ENCODE measurements around the gene SPPL2B.

Gene SPPL2B

DNA sequence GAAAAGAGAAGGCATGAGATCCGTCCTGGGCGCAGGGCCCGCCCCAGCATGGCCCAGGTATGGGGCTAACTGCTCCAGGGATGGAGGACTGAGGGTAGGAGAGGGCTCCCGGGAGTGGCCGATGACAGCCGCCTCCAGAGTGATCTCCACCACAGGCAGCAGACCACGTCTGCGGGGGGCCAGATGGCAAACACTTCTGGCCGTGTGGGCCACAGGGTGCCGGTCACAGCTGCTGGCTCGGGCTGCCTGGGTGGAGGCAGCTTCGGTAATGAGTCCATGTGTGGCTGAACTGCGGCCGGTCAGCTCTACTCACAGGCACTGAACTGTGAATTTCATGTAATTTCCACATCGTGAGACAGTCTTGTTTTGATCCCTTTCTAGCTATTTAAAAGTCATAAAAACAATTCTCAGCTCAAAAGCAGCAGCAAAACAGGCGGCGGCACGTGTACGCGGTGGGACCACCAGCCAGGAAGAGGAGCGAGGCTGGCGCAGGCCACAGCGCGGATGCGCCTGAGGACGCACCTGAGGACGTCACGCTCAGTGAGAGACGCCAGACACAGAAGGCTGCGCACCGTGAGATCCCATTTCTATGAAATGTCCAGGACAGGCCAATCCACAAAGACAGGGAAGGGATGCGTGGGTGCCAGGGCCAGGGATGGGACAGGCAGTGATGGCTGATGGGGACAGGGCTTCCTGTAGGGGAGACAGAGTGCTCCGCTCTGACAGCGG lies 4.1 kb upstream of the SPPL2B start:
- H3K4me3 ChIP-seq (ENCODE audit: control insufficient read depth, low read depth, low read length) = no peak overlapping the region
- no peak for DNase-seq (ENCODE audit: low read depth)
- TF ChIP-seq, protein P1, sequence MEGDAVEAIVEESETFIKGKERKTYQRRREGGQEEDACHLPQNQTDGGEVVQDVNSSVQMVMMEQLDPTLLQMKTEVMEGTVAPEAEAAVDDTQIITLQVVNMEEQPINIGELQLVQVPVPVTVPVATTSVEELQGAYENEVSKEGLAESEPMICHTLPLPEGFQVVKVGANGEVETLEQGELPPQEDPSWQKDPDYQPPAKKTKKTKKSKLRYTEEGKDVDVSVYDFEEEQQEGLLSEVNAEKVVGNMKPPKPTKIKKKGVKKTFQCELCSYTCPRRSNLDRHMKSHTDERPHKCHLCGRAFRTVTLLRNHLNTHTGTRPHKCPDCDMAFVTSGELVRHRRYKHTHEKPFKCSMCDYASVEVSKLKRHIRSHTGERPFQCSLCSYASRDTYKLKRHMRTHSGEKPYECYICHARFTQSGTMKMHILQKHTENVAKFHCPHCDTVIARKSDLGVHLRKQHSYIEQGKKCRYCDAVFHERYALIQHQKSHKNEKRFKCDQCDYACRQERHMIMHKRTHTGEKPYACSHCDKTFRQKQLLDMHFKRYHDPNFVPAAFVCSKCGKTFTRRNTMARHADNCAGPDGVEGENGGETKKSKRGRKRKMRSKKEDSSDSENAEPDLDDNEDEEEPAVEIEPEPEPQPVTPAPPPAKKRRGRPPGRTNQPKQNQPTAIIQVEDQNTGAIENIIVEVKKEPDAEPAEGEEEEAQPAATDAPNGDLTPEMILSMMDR (conservative IDR thresholded peaks at IDR 0.05; ENCODE audit: control insufficient read depth, insufficient read depth, low read depth, low read length) = no peak

DNA sequence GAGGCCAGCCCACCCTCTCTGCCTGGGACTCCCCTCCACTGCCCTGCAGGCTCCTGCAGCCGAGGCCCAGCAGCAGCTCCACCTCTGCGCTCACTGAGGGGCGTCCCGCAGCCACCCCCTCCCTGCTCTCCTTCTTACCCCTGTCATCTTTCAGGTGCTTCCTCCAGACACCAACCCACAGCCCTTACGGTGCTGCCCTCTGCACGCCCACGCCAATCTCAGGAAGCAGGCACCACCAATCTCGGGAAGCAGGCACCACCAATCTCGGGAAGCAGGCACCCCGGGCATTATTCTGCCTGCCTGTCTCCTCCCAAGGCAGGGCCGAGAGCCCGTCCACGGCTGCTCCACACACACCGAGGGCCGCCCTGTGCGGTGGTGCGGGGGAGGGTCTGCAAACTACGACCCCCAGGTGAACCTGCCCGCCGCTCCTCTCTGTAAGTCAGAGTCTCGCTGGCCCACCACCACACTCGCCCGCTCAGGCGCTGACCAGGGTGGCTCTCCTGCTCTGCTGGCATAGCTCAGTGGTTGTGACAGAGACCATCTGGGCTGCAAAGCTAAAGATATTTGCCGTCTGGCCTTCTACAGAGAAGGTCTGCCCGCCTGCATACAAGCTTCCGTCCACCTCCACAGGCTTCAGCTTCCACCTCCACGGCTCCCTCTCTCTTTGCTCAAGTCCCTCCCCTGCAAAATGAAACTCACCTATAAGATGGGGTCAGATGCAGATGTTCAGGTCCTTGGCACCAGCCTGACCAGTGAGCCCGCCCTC lies 3.0 kb upstream of the SPPL2B start:
- DNase-seq (ENCODE audit: low read depth) = no peak
- TF ChIP-seq, protein P1 (conservative IDR thresholded peaks at IDR 0.05; ENCODE audit: control insufficient read depth, insufficient read depth, low read depth, low read length) = no peak
- H3K4me3 ChIP-seq (ENCODE audit: control insufficient read depth, low read depth, low read length) = no peak overlapping the region

DNA sequence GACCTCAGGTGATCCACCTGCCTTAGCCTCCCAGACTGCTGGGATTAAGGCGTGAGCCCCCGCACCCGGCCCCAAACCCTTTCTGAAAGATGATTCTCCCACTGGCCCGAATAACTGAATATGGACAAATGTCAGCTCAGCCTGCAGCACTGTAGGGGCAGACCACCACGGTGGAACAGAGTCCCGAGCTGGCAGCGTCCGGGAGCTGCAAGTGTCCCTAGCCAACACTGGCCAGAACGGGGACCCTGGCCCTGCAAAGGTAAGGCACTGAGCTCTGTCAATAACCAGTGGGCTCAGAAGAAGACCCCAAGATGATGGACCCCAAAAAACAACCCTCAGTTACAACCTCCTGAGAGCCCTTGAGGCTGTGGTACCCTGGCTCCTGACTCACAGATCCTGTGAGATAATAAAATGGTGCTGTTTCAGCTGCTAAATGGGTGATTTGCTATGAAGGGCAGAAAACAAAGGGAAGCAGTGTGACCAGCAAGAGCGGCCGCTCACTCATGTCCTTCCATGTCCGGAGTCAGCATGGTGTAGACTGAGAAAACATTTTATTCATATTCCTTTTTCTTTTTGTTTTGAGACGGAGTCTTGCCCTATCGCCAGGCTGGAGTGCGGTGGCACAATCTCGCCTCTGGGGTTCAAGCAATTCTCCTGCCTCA lies 1.7 kb upstream of the SPPL2B start:
- DNase-seq (ENCODE audit: low read depth) = no peak
- no peak overlapping the region for H3K4me3 ChIP-seq (ENCODE audit: control insufficient read depth, low read depth, low read length)
- TF ChIP-seq, protein P1 (conservative IDR thresholded peaks at IDR 0.05; ENCODE audit: control insufficient read depth, insufficient read depth, low read depth, low read length) = no peak

DNA sequence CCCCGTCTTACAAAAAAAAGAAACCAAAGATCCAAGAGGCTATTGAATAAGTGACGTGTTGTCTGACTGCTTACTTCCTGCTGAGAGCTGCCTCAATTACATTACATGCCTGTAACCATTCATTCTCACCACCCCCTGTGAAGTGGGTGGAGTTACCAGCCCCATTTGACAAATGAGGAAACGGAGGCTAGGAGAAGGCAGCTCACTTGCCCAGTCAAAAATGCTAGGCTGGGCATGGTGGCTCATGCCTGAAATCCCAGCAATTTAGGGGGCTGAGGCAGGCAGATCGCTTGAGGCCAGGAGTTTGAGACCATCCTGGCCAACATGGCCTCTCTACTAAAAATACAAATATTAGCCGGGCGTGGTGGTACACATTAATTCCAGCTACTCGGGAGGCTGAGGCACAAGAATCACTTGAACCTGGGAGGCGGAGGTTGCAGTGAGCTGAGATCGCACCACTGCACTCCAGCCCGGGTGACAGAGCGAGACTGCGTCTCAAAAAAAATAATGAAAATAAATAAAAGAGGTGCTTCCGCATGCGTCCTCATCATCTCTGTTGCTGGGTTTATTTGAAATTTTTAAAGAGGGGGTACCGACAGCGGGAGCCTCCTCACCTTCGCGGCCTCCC lies 597 bp upstream of the SPPL2B start:
- peak; percentile 86 for DNase-seq (ENCODE audit: low read depth)
- H3K4me3 ChIP-seq (ENCODE audit: control insufficient read depth, low read depth, low read length) = peak overlapping the region; percentile 92

DNA sequence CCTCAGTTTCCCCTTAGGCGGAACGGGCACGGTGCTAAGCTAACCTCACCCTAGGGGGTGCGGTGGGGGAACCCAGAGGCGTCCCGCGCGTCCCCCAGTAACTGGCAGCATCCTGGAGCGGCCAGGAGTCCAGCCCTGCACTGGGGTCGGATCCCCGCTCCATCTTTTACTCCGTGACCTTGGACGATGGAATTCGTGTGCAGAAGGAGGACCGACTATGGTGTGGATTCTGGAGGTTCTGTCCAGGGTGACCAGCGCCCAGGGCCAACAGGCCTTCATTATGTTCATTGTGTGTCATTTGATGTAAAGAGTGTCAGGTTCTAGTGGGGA lies 630 bp downstream of the SPPL2B start:
- TF ChIP-seq, protein P1 (conservative IDR thresholded peaks at IDR 0.05; ENCODE audit: control insufficient read depth, insufficient read depth, low read depth, low read length) = no peak
- H3K4me3 ChIP-seq (ENCODE audit: control insufficient read depth, low read depth, low read length) = peak overlapping the region; percentile 92
- DNase-seq (ENCODE audit: low read depth) = no peak

More for the DNA sequence above, 597 bp upstream of the SPPL2B start:
- TF ChIP-seq, protein P1 (conservative IDR thresholded peaks at IDR 0.05; ENCODE audit: control insufficient read depth, insufficient read depth, low read depth, low read length) = no peak

DNA sequence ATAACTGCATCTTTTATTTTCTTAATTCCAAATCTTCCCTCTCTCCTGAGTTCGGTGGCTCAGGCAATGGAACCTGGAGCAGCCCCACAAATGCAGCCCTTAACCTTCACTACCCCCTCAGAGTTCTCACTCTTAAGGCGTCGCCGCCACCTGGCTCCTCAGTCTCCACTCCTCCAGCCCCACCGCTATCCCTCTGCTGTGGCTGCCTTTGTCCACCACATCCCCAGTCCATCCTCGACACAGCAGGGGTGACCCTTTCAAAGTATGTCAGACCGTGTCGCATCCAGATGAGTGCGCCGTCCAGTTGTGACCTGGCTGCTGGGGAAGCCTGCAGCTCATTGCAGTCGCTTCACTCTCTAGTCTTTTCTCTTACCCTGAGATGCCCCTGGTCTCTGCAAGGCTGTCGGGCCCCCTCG lies 1.0 kb downstream of the SPPL2B start:
- TF ChIP-seq, protein P1 (conservative IDR thresholded peaks at IDR 0.05; ENCODE audit: control insufficient read depth, insufficient read depth, low read depth, low read length) = no peak
- no peak for DNase-seq (ENCODE audit: low read depth)
- peak overlapping the region; percentile 92 for H3K4me3 ChIP-seq (ENCODE audit: control insufficient read depth, low read depth, low read length)

All from fibroblast of mammary gland (primary cell).